Ishikawa (cell line): ENCODE results near the gene EPC2.

ENCODE experiments used
- CEBPB ChIP-seq: IDR thresholded peaks from 2 replicates; pipeline ENCODE4 v1.6.1; 2012
- EP300 ChIP-seq: IDR thresholded peaks from 2 replicates; pipeline ENCODE4 v1.6.1; 2012; ENCODE audit warnings: borderline replicate concordance
- RAD21 ChIP-seq: IDR thresholded peaks from 2 replicates; pipeline ENCODE4 v1.6.1; 2012; ENCODE audit warnings: low read depth
- TEAD4 ChIP-seq: IDR thresholded peaks from 2 replicates; pipeline ENCODE4 v1.6.1; 2012

DNA sequence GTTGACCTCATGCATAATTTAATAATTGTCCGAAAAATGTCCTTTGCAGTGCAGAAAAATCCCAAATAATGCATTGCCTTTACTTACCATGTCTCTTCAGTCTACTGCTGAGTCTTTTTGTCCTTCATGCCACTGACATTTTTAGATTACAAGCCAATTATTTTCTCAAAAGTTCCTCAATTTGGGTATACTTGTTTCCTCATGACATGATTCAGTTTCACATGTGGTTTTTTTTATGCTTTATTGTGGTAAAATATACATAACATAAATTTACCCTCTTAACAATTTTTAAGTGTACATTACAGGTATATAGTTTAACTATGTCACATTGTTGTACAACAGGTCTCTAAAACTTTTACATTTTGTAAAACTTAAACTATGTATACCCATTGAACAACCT, 81.0 kb downstream of the EPC2 start:
- TF ChIP-seq EP300 (no peak), CEBPB (no peak), TEAD4 (no peak), RAD21 (no peak)
